Ovary (tissue), 9 donors: ENCODE measurements around the gene PTOV1. TPM values are rescaled to one million over a fixed set of nuclear protein-coding genes. Genes with fewer than 3 reads are reported as not detected.

Experiments
- DNase-seq, 5 donors: peaks; one replicate each; pipeline ENCODE4 v3.0.0-alpha.2; 2019 to 2020
- H3K27ac ChIP-seq, 2 donors: fragments of 200-600 bp; one replicate each; pipeline versions ENCODE4 v1.5.1 to v1.8.0; 2019 to 2022
- H3K27me3 ChIP-seq: fragments of 200-600 bp; one replicate; pipeline ENCODE4 v1.8.0; 2022
- H3K36me3 ChIP-seq: fragments of 200-600 bp; sonication (generic); one replicate; pipeline ENCODE4 v1.5.1; 2019
- H3K4me1 ChIP-seq: one replicate; pipeline ENCODE4 v1.8.1; 2013; ENCODE audit warnings: mild to moderate bottlenecking, moderate library complexity; ENCODE audit not compliant: insufficient read depth
- H3K4me3 ChIP-seq: fragments of 200-600 bp; sonication (generic); one replicate; pipeline ENCODE4 v1.5.1; 2017
- H3K9me3 ChIP-seq, 2 donors: fragments of 200-600 bp in 1 of 2; sonication (generic) in 1 of 2; one replicate each; pipeline versions ENCODE4 v1.5.1 to v1.8.1; 2013 to 2019; ENCODE audit warnings: mild to moderate bottlenecking in 1 of 2, moderate library complexity in 1 of 2
- CTCF ChIP-seq, 3 donors: fragments of 450-650 bp in 2 of 3; fragments of 200-600 bp in 1 of 3; IDR thresholded peaks; one replicate each; pipeline versions ENCODE4 v1.5.1 to v1.8.0; 2016 to 2022; ENCODE audit warnings: antibody characterized with exemption in 3 of 3, mild to moderate bottlenecking in 1 of 3
- EP300 ChIP-seq: sonication (generic); formaldehyde crosslinking; IDR thresholded peaks from one replicate; pipeline ENCODE4 v1.6.1; 2017; ENCODE audit warnings: antibody characterized with exemption
- POLR2A ChIP-seq: fragments of 450-650 bp; IDR thresholded peaks from one replicate; pipeline ENCODE4 v1.6.1; 2017; ENCODE audit warnings: antibody characterized with exemption, mild to moderate bottlenecking, moderate library complexity
- WGBS, 3 donors: extraction: QIAGEN DNeasy Blood & Tissue Kit in 1 of 3; methylation state at CpG; one replicate each; pipeline versions ENCODE4 v1.1.5 to v1.1.7; 2013 to 2017; 5-methylcytosine and 5-hydroxymethylcytosine counted together
- intact Hi-C, 4 donors: fragments of 100-400 bp; cut with DNase I; formaldehyde crosslinking; loops; one replicate each; pipeline versions ENCODE4 v1.11.0 to v1.15.1; 2022 to 2023
- polyA plus RNA-seq, 2 donors: library from polyadenylated mRNA; stranded (reverse); fragments of 200-250 nt in 1 of 2; fragments of 350-450 nt in 1 of 2; fragmentation: Illumina TruSeq in 1 of 2; extraction: RNeasy Lipid Tissue Mini Kit (QIAGEN cat#74804) in 1 of 2; gene quantifications; one replicate each; pipeline ENCODE4 v1.2.3, GENCODE V29; 2013 to 2014
- total RNA-seq, 7 donors: library from RNA; depleted of rRNA in 2 of 7; stranded (reverse); fragments of >200 nt in 2 of 7; fragmentation: NEBNext Ultra II Directional in 3 of 7; extraction: Animal tissue kit (Norgen Biotek cat#: 25700) in 3 of 7; gene quantifications; one replicate each; pipeline versions ENCODE4 v1.1.0 to v1.2.4, GENCODE V29; 2016 to 2023
- donor health status: DM: no; HTN: no; CAD: no; lungs with moderate emphysema.
- donor health status: DM: no; HTN: no; CAD: no.
- donor health status: Bipolar disorder and iron deficiency.
- donor health status: DM: yes; HTN: yes; CAD: no.
- donor health status: DM: no; HTN: no; CAD: no.
- donor health status: DM: yes; HTN: yes; CAD: no.

PTOV1 gene
- total and polyA plus RNA-seq, 9 donors: 22.2 to 256 (median 186) TPM

GRCh38 chr19:49854378-49855263, 3.7 kb downstream of the PTOV1 start:
- Histone ChIP-seq H3K4me3 (no peak overlapping the region), H3K36me3 (no peaks in the 10 kb centered on the region), H3K27me3 (no peaks in the 10 kb centered on the region), H3K27ac (no peak overlapping the region), H3K9me3 (no peaks in the 10 kb centered on the region), H3K4me1 (peaks cover 5% of the 10 kb centered on the region)
- TF ChIP-seq POLR2A (no peak), EP300 (no peak), CTCF (IDR thresholded peaks at IDR 0.05) (no peak)
- WGBS, 3 donors: 78 to 82% (median 81%) methylated on average over 36 to 39 of the region's 39 CpGs
- intact Hi-C loops: loop anchor here in 2 of 4 donors (5.0 kb wide), 2 partner anchors 32 to 37 kb away; partner anchors contain the start of gene MED25 (in 1 of the 2)
- DNase-seq: peak in 4 of 5 donors; percentile 22 to 52 (median 41)

GRCh38 chr19:49855277-49855675, 4.3 kb downstream of the PTOV1 start:
- H3K4me1 ChIP-seq: peaks cover 4% of the 10 kb centered on the region
- WGBS, 3 donors: 80 to 81% (median 81%) methylated on average over 12 of the region's 12 CpGs
- DNase-seq: peak in 3 of 5 donors; percentile 29 to 43 (median 31)

DNA sequence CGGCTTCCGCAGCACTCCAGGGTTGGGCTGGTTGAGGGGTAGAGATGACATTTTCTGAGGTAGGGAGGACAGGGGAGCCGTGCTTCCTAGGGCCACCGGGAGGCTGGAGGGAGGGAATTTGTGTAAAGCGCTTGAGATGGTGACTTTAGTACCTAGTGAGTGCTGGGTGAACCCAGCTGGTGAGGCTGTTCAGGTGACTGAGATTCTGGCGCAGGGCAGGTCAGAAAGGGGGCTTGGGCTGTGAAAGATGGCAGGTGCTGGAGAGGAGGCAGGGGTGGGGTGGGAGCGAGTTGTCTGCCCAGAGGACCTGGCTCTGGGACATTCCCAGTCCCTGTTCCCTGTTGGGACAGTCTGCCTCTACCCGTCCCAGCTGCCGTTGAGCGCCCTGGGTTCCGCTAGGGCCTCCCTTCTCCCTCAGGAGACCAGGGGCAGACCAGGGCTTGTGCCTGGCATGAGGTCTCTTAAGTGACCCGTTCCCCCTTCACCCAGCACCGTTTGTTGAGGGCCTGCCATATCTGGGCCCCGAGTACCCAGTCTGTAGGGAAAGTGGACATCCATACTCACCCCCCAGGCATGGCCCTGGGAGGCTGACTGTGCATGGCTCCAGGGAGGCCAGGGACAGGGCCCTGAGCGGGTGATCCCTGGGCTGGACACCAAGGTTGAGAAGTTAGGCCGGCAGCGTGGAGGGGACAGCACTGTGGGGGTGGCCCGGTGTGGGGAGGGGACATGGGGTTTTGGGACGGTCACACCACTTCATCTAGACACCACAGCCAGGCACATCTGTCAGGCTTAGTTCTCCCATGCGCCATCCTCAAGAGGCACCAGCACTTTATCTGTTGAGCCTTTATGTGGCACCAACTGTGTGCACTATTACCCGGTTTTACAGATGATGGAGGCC, 5.0 kb downstream of the PTOV1 start:
- intact Hi-C loops: loop anchor here in 1 of 4 donors (5.0 kb wide), 1 partner anchor 34 kb away; no protein-coding TSS in a partner anchor
- 78 to 84% (median 81%) methylated on average over 21 of the region's 21 CpGs for WGBS, 3 donors
- no peak for TF ChIP-seq EP300
- Histone ChIP-seq H3K4me3 (no peak overlapping the region), H3K36me3 (no peaks in the 10 kb centered on the region), H3K4me1 (peaks cover 8% of the 10 kb centered on the region), H3K9me3 (no peaks in the 10 kb centered on the region), H3K27me3 (no peaks in the 10 kb centered on the region), H3K27ac (peak overlapping the region in 1 of 2 donors; percentile 2)
- DNase-seq: peak in 2 of 5 donors; percentile 29 to 45

More at GRCh38 chr19:49855277-49855675, 4.3 kb downstream of the PTOV1 start:
- no peaks in the 10 kb centered on the region for H3K27me3 ChIP-seq
- H3K9me3 ChIP-seq: no peaks in the 10 kb centered on the region
- H3K4me3 ChIP-seq: no peak overlapping the region
- TF ChIP-seq EP300: no peak
- intact Hi-C loops: loop anchor here in 1 of 4 donors (5.0 kb wide), 1 partner anchor 33 kb away; no protein-coding TSS in a partner anchor
- peak overlapping the region in 1 of 2 donors; percentile 2 for H3K27ac ChIP-seq
- no peaks in the 10 kb centered on the region for H3K36me3 ChIP-seq

GRCh38 chr19:49856574-49857021, 5.6 kb downstream of the PTOV1 start:
- H3K4me1 ChIP-seq: peaks cover 8% of the 10 kb centered on the region
- whole genome bisulfite sequencing, 3 donors: 76 to 83% (median 79%) methylated on average over 14 to 18 of the region's 18 CpGs
- TF ChIP-seq POLR2A (no peak), EP300 (no peak), CTCF (IDR thresholded peaks at IDR 0.05) (no peak)
- intact Hi-C loops: loop anchor here in 1 of 4 donors (5.0 kb wide), 1 partner anchor 34 kb away; no protein-coding TSS in a partner anchor
- no peaks in the 10 kb centered on the region for H3K36me3 ChIP-seq
- H3K27ac ChIP-seq: no peak overlapping the region
- H3K9me3 ChIP-seq: no peaks in the 10 kb centered on the region
- DNase-seq: peak in 3 of 5 donors; percentile 27 to 45 (median 37)
- H3K4me3 ChIP-seq: no peak overlapping the region
- H3K27me3 ChIP-seq: no peaks in the 10 kb centered on the region
